ENCODE data around the gene GTPBP6.

GRCh38 chrX:362351-362750, 43.8 kb upstream of the GTPBP6 start:
- no peak for TF ChIP-seq CTCF (IDR thresholded peaks at IDR 0.05)
- no peak for TF ChIP-seq POLR2AphosphoS5 (IDR thresholded peaks at IDR 0.05)
- no peak for TF ChIP-seq POLR2A (IDR thresholded peaks at IDR 0.05)
- TF ChIP-seq EP300 (IDR thresholded peaks at IDR 0.05), result no peak

Measured in gastroesophageal sphincter (tissue), 3 donors.